ENCODE measurements around the gene SUGCT.

The SUGCT gene

GRCh38 chr7:40876601-40877000 lies 741.8 kb downstream of the SUGCT start:
- Histone ChIP-seq H3K36me3 (ENCODE audit: control insufficient read depth in 1 of 2, insufficient read depth in 2 of 2, low read length in 2 of 2) (no peaks in the 10 kb centered on the region), H3K27ac (ENCODE audit: low read length) (no peak overlapping the region), H3K4me1 (ENCODE audit: control insufficient read depth in 1 of 2, insufficient read depth in 2 of 2, low read length in 2 of 2) (no peaks in the 10 kb centered on the region), H3K27me3 (ENCODE audit: low read depth, low read length) (no peaks in the 10 kb centered on the region), H3K4me3 (ENCODE audit: low read depth in 1 of 2, low read length in 2 of 2) (no peak overlapping the region), H3K9me3 (ENCODE audit: control insufficient read depth in 1 of 2, low read length in 2 of 2) (no peaks in the 10 kb centered on the region)

- no peak overlapping the region for H3K27ac ChIP-seq (ENCODE audit: low read length)
- no peaks in the 10 kb centered on the region for H3K9me3 ChIP-seq (ENCODE audit: control insufficient read depth in 1 of 2, low read length in 2 of 2)
- no peak overlapping the region for H3K4me3 ChIP-seq (ENCODE audit: low read depth in 1 of 2, low read length in 2 of 2)
- H3K36me3 ChIP-seq (ENCODE audit: control insufficient read depth in 1 of 2, insufficient read depth in 2 of 2, low read length in 2 of 2) = no peaks in the 10 kb centered on the region
- no peaks in the 10 kb centered on the region for H3K4me1 ChIP-seq (ENCODE audit: control insufficient read depth in 1 of 2, insufficient read depth in 2 of 2, low read length in 2 of 2)
- no peaks in the 10 kb centered on the region for H3K27me3 ChIP-seq (ENCODE audit: low read depth, low read length)
Observed at GRCh38 chr7:40879941-40880543, 745.2 kb downstream of the SUGCT start.

- no peaks in the 10 kb centered on the region for H3K4me1 ChIP-seq (ENCODE audit: control insufficient read depth in 1 of 2, insufficient read depth in 2 of 2, low read length in 2 of 2)
- H3K9me3 ChIP-seq (ENCODE audit: control insufficient read depth in 1 of 2, low read length in 2 of 2) = no peaks in the 10 kb centered on the region
- H3K27ac ChIP-seq (ENCODE audit: low read length) = no peak overlapping the region
- no peak overlapping the region for H3K4me3 ChIP-seq (ENCODE audit: low read depth in 1 of 2, low read length in 2 of 2)
- H3K36me3 ChIP-seq (ENCODE audit: control insufficient read depth in 1 of 2, insufficient read depth in 2 of 2, low read length in 2 of 2) = no peaks in the 10 kb centered on the region
- no peaks in the 10 kb centered on the region for H3K27me3 ChIP-seq (ENCODE audit: low read depth, low read length)
Observed at GRCh38 chr7:40880581-40880980, 745.8 kb downstream of the SUGCT start.

- Histone ChIP-seq H3K4me1 (ENCODE audit: control insufficient read depth in 1 of 2, insufficient read depth in 2 of 2, low read length in 2 of 2) (no peaks in the 10 kb centered on the region), H3K27ac (ENCODE audit: low read length) (no peak overlapping the region), H3K36me3 (ENCODE audit: control insufficient read depth in 1 of 2, insufficient read depth in 2 of 2, low read length in 2 of 2) (no peaks in the 10 kb centered on the region), H3K4me3 (ENCODE audit: low read depth in 1 of 2, low read length in 2 of 2) (no peak overlapping the region), H3K9me3 (ENCODE audit: control insufficient read depth in 1 of 2, low read length in 2 of 2) (no peaks in the 10 kb centered on the region), H3K27me3 (ENCODE audit: low read depth, low read length) (no peaks in the 10 kb centered on the region)
Observed at GRCh38 chr7:40881405-40881926, 746.7 kb downstream of the SUGCT start.

GRCh38 chr7:40882071-40882658 lies 747.4 kb downstream of the SUGCT start:
- Histone ChIP-seq H3K27ac (ENCODE audit: low read length) (no peak overlapping the region), H3K9me3 (ENCODE audit: control insufficient read depth in 1 of 2, low read length in 2 of 2) (no peaks in the 10 kb centered on the region)

GRCh38 chr7:40883826-40884225 lies 749.0 kb downstream of the SUGCT start:
- Histone ChIP-seq H3K36me3 (ENCODE audit: control insufficient read depth in 1 of 2, insufficient read depth in 2 of 2, low read length in 2 of 2) (no peaks in the 10 kb centered on the region), H3K27me3 (ENCODE audit: low read depth, low read length) (no peaks in the 10 kb centered on the region), H3K4me1 (ENCODE audit: control insufficient read depth in 1 of 2, insufficient read depth in 2 of 2, low read length in 2 of 2) (no peaks in the 10 kb centered on the region), H3K4me3 (ENCODE audit: low read depth in 1 of 2, low read length in 2 of 2) (no peak overlapping the region), H3K27ac (ENCODE audit: low read length) (no peak overlapping the region), H3K9me3 (ENCODE audit: control insufficient read depth in 1 of 2, low read length in 2 of 2) (no peaks in the 10 kb centered on the region)

More at GRCh38 chr7:40882071-40882658, 747.4 kb downstream of the SUGCT start:
- no peak overlapping the region for H3K4me3 ChIP-seq (ENCODE audit: low read depth in 1 of 2, low read length in 2 of 2)
- H3K4me1 ChIP-seq (ENCODE audit: control insufficient read depth in 1 of 2, insufficient read depth in 2 of 2, low read length in 2 of 2) = no peaks in the 10 kb centered on the region
- H3K36me3 ChIP-seq (ENCODE audit: control insufficient read depth in 1 of 2, insufficient read depth in 2 of 2, low read length in 2 of 2) = no peaks in the 10 kb centered on the region
- H3K27me3 ChIP-seq (ENCODE audit: low read depth, low read length) = no peaks in the 10 kb centered on the region

GRCh38 chr7:40884241-40884640 lies 749.4 kb downstream of the SUGCT start:
- Histone ChIP-seq H3K27me3 (ENCODE audit: low read depth, low read length) (no peaks in the 10 kb centered on the region), H3K36me3 (ENCODE audit: control insufficient read depth in 1 of 2, insufficient read depth in 2 of 2, low read length in 2 of 2) (no peaks in the 10 kb centered on the region), H3K4me1 (ENCODE audit: control insufficient read depth in 1 of 2, insufficient read depth in 2 of 2, low read length in 2 of 2) (no peaks in the 10 kb centered on the region), H3K27ac (ENCODE audit: low read length) (no peak overlapping the region), H3K9me3 (ENCODE audit: control insufficient read depth in 1 of 2, low read length in 2 of 2) (no peaks in the 10 kb centered on the region), H3K4me3 (ENCODE audit: low read depth in 1 of 2, low read length in 2 of 2) (no peak overlapping the region)

GRCh38 chr7:40885503-40885902 lies 750.7 kb downstream of the SUGCT start:
- H3K27me3 ChIP-seq (ENCODE audit: low read depth, low read length) = no peaks in the 10 kb centered on the region
- no peaks in the 10 kb centered on the region for H3K4me1 ChIP-seq (ENCODE audit: control insufficient read depth in 1 of 2, insufficient read depth in 2 of 2, low read length in 2 of 2)
- no peak overlapping the region for H3K4me3 ChIP-seq (ENCODE audit: low read depth in 1 of 2, low read length in 2 of 2)
- H3K27ac ChIP-seq (ENCODE audit: low read length) = no peak overlapping the region
- no peaks in the 10 kb centered on the region for H3K36me3 ChIP-seq (ENCODE audit: control insufficient read depth in 1 of 2, insufficient read depth in 2 of 2, low read length in 2 of 2)
- H3K9me3 ChIP-seq (ENCODE audit: control insufficient read depth in 1 of 2, low read length in 2 of 2) = peaks cover 0 to 2% of the 10 kb centered on the region in 2 donors

- Histone ChIP-seq H3K4me3 (ENCODE audit: low read depth in 1 of 2, low read length in 2 of 2) (no peak overlapping the region), H3K27ac (ENCODE audit: low read length) (no peak overlapping the region), H3K36me3 (ENCODE audit: control insufficient read depth in 1 of 2, insufficient read depth in 2 of 2, low read length in 2 of 2) (no peaks in the 10 kb centered on the region), H3K4me1 (ENCODE audit: control insufficient read depth in 1 of 2, insufficient read depth in 2 of 2, low read length in 2 of 2) (no peaks in the 10 kb centered on the region), H3K9me3 (ENCODE audit: control insufficient read depth in 1 of 2, low read length in 2 of 2) (peaks cover 0 to 8% of the 10 kb centered on the region in 2 donors), H3K27me3 (ENCODE audit: low read depth, low read length) (no peaks in the 10 kb centered on the region)
Observed at GRCh38 chr7:40887099-40887498, 752.3 kb downstream of the SUGCT start.

- Histone ChIP-seq H3K36me3 (ENCODE audit: control insufficient read depth in 1 of 2, insufficient read depth in 2 of 2, low read length in 2 of 2) (no peaks in the 10 kb centered on the region), H3K27ac (ENCODE audit: low read length) (no peak overlapping the region), H3K4me1 (ENCODE audit: control insufficient read depth in 1 of 2, insufficient read depth in 2 of 2, low read length in 2 of 2) (no peaks in the 10 kb centered on the region), H3K27me3 (ENCODE audit: low read depth, low read length) (no peaks in the 10 kb centered on the region), H3K4me3 (ENCODE audit: low read depth in 1 of 2, low read length in 2 of 2) (no peak overlapping the region), H3K9me3 (ENCODE audit: control insufficient read depth in 1 of 2, low read length in 2 of 2) (peaks cover 0 to 13% of the 10 kb centered on the region in 2 donors)
Observed at GRCh38 chr7:40888499-40888898, 753.7 kb downstream of the SUGCT start.

- H3K27ac ChIP-seq (ENCODE audit: low read length) = no peak overlapping the region
- no peaks in the 10 kb centered on the region for H3K27me3 ChIP-seq (ENCODE audit: low read depth, low read length)
- no peaks in the 10 kb centered on the region for H3K4me1 ChIP-seq (ENCODE audit: control insufficient read depth in 1 of 2, insufficient read depth in 2 of 2, low read length in 2 of 2)
- H3K36me3 ChIP-seq (ENCODE audit: control insufficient read depth in 1 of 2, insufficient read depth in 2 of 2, low read length in 2 of 2) = no peaks in the 10 kb centered on the region
- no peak overlapping the region for H3K4me3 ChIP-seq (ENCODE audit: low read depth in 1 of 2, low read length in 2 of 2)
- H3K9me3 ChIP-seq (ENCODE audit: control insufficient read depth in 1 of 2, low read length in 2 of 2) = peaks cover 0 to 13% of the 10 kb centered on the region in 2 donors
Observed at GRCh38 chr7:40889099-40889498, 754.3 kb downstream of the SUGCT start.

- peaks cover 0 to 13% of the 10 kb centered on the region in 2 donors for H3K9me3 ChIP-seq (ENCODE audit: control insufficient read depth in 1 of 2, low read length in 2 of 2)
- no peaks in the 10 kb centered on the region for H3K27me3 ChIP-seq (ENCODE audit: low read depth, low read length)
- no peaks in the 10 kb centered on the region for H3K4me1 ChIP-seq (ENCODE audit: control insufficient read depth in 1 of 2, insufficient read depth in 2 of 2, low read length in 2 of 2)
- H3K4me3 ChIP-seq (ENCODE audit: low read depth in 1 of 2, low read length in 2 of 2) = no peak overlapping the region
- no peak overlapping the region for H3K27ac ChIP-seq (ENCODE audit: low read length)
- no peaks in the 10 kb centered on the region for H3K36me3 ChIP-seq (ENCODE audit: control insufficient read depth in 1 of 2, insufficient read depth in 2 of 2, low read length in 2 of 2)
Observed at GRCh38 chr7:40889539-40889938, 754.7 kb downstream of the SUGCT start.

All from muscle layer of duodenum (tissue), 2 donors.